CD1c-positive myeloid dendritic cell (primary cell): ENCODE results near the gene SLC27A2.
A peak's percentile ranks its signal among the peaks of the same experiment; 100 is the strongest.
"Not testable (repeated sequence)": the region's sequence is repeated elsewhere in the genome, so short reads cannot be mapped to it uniquely, and the experiment has no call there.

Experiments
- DNase-seq: peaks from one replicate; pipeline ENCODE4 v3.0.0-alpha.2; 2016; ENCODE audit errors: extremely low spot score

Gene SLC27A2

GRCh38 chr15:50181969-50182218 lies at the start of gene SLC27A2:
SLC27A2 (plus strand) TSS chr15:50182196; CDS start chr15:50182428, 232 bp downstream.
- DNase-seq: no peak

DNA sequence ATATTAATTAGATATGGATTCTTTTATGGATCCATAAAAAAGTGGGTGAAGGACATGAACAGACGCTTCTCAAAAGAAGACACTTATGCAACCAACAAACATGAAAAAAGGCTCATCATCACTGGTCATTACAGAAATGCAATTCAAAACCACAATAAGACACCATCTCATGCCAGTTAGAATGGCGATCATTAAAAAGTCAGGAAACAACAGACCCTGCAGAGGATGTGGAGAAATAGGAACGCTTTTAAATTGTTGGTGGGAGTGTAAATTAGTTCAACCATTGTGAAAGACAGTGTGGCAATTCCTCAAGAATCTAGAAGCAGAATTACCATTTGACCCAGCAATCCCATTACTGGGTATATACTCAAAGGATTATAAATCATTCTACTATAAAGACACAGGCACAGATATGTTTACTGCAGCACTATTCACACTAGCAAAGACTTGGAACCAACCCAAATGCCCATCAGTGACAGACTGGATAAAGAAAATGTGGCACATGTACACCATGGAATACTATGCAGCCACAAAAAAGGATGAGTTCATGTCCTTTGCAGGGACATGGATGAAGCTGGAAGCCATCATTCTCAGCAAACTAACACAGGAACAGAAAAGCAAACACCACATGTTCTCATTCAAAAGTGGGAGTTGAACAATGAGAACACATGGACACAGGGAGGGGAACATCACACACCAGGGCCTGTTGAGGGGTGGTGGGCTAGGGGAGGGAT lies 49.6 kb upstream of the SLC27A2 start:
- not testable (repeated sequence) for DNase-seq

GRCh38 chr15:50134524-50135024 lies 47.4 kb upstream of the SLC27A2 start:
- peak; percentile 81 for DNase-seq

- peak; percentile 27 for DNase-seq
Observed at GRCh38 chr15:50135031-50135551, 46.9 kb upstream of the SLC27A2 start.

DNA sequence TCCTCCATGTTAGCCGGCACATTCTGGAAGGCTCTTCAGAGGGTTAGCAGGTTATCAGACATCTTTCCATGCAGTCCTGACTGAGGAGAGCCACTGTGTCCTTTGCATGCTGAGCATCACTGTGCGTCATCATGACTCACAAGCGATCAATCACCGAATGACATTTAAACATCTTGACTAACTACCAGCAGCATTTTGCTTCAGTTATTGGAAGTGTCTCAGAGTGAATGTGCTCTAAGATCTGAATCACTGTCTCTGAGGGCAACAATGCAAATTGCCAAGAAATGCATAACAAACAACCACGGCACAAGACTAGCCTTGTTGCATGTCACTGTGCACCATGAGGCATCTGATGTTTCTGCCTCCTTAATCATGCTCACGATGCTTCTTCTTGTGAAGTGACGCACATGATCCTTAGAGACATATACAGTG lies 44.6 kb upstream of the SLC27A2 start:
- no peak for DNase-seq

DNA sequence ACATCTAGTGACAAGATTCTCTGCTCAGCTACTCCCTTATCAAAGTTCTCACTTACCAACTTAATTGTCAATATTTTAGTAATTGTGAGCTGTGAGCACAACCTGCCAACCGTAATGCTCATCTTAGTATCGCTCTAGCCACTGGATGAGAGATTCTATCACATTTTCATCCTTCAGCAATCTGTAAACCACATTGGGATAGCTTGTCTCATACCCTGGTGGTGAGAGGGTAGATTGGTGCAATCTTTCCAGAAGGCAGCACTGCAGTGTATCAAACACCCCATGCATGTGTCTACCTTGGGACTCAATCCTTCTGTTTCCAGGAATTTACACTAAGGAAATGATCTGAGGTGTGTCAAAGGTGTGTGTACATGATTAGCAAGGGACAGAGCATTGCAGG lies 44.1 kb upstream of the SLC27A2 start:
- no peak for DNase-seq

- DNase-seq: no peak
Observed at GRCh38 chr15:50138391-50138790, 43.6 kb upstream of the SLC27A2 start.

- no peak for DNase-seq
Observed at GRCh38 chr15:50140098-50140497, 41.9 kb upstream of the SLC27A2 start.

DNA sequence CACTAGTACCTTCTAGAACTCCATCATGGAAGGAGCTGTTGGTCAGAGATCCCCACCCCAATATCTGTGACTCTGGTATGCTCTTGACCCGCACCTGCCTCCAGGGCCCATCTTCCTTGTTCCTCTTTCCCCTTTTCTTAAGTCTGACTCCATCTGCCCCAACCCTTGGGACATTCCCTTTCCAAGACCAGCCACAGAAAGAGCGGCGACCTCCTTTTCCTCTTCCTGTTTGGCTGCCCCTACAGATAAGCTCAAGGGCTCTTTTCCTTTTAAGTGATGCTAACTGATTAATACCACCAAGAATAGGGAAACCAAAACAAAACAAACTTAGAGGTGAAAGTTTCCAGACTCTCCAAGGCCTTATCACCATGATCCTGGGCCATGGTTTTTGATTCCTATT lies 41.0 kb upstream of the SLC27A2 start:
- DNase-seq: no peak

DNA sequence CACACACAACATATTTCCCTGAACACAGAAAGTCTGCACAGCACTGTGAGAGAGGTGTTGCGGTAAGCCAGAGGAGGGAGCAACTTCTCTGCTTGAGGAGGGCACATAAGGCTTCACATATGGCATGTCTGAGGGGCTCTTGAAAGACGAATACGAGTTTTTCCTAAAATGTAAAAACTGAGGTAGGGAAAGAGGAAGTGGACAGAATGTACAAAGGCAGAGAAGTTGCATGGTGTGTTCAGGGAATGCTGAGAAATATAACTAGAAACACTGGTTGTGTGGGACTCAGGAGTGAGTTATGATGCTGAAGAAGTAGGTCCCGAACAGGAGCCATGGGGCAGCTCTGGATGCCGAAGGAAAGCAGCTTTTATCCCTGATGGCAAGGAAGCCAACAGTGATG lies 40.1 kb upstream of the SLC27A2 start:
- peak; percentile 18 for DNase-seq

DNA sequence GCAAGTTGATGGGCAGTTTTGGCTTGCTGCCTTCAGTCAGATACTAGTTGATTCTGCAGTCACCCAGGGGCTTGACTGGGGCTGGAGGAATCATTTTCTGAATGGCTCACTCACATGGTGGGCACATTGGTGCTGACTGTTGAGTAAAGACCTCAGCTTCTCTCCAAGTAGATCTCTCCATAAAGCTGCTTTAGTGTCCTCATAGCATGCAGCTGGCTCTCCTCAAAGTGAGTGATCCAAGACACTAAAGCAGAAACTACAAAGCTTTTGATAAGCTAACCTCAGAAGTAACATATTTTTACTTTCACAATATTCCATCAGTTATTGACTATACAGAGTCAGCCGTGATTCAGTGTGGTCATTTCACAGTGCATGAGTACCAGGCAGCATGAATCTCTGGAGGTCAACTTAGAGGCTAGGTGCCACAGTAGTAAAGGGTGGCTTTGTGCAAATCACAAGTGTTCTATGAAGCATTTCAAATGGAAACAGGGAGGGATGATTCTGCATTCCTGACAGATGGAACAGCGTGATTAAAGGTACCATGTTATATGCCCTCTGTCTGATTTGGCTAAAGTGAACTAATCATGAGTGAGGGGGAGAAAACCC lies 38.6 kb upstream of the SLC27A2 start:
- no peak for DNase-seq

- DNase-seq: peak; percentile 37
Observed at GRCh38 chr15:50144341-50145120, 37.5 kb upstream of the SLC27A2 start.

DNA sequence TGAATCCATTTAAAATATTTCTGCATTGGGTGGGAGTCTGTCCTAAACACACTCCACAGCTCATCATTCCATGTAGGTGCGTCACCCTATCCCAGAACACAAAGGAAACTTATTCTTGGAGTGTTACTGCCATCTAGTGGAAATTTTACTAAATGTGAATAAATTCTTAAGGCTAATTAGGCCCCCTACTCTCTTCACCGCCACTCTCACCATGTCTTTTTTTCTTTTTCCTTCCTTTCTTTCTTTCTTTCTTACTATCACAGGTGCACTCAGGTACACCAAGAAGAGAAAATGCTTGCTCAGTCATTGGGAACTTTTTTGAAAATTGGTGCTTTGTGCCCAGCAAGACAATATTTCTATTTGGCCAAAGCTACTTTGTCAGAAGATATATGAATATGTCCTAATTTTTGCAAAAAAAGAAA lies 36.5 kb upstream of the SLC27A2 start:
- DNase-seq: peak; percentile 76

DNA sequence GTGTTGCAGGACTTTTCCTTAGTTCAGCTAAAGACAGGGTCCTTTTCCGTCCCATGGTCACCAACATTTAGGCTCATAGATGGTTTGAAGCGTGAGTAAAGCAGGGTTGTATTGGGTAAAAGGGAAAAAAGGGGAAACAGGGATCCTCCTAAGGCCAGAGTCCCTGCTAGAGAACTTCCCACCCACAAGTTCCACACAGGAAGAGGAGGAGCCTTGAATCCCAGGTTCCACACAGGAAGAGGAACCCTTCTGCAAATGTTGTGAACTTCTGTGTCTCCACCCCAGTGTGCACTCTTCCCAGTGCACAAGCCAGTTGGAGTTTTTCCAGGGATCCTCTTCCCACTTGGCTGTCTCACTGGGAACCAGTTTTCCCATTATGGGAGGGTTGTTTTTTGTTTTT lies 35.4 kb upstream of the SLC27A2 start:
- peak; percentile 69 for DNase-seq

GRCh38 chr15:50148362-50148963 lies 33.5 kb upstream of the SLC27A2 start:
- DNase-seq: no peak

GRCh38 chr15:50149090-50149489 lies 32.9 kb upstream of the SLC27A2 start:
- no peak for DNase-seq

DNA sequence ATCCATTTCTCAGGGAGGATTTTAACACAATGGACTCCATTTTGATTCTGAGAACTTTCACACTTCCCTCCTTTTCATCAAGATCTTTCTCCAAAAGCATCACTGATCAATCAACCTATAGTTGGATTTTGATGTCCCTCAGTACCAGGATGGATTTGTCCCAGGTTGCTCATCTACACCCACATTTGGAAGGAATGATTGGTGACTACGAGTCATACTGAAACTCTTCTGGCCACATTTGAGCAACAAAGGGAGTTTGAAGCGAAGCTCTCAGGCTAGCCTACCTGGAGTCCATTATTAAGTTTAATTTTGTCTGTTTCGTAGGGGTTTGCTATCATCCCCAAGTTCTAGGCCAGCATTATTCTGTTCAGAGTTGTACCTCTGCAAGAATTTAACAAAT lies 31.6 kb upstream of the SLC27A2 start:
- DNase-seq: no peak

DNA sequence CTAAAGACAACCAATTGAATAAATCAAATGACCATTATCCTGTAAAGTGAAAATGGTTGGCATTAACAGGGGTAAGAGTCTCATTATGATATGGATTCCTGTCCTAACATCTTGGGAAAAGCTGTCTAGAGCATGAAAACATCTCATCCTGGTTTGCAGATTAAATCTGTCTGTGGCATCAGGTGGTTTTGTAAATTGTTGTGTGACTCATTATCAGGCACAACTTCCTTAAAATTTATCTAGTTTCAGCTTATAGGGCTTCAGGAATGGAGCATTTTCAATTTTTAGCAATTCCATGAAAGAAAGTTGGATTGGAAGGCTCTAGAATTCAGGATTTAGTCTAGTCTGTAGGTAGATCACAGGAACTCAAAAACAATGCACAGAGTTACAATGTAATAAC lies 31.1 kb upstream of the SLC27A2 start:
- DNase-seq: no peak

- DNase-seq: no peak
Observed at GRCh38 chr15:50151476-50151875, 30.5 kb upstream of the SLC27A2 start.

DNA sequence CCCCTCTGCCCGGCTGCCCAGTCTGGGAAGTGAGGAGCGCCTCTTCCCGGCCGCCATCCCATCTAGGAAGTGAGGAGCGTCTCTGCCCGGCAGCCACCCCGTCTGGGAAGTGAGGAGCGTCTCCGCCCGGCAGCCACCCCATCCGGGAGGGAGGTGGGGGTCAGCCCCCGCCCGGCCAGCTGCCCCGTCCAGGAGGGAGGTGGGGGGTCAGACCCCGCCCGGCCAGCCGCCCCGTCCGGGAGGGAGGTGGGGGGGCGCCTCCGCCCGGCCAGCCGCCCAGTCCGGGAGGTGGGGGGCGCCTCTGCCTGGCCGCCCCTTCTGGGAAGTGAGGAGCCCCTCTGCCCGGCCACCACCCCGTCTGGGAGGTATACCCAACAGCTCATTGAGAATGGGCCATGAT lies 23.8 kb upstream of the SLC27A2 start:
- DNase-seq: not testable (repeated sequence)

GRCh38 chr15:50162969-50163718 lies 18.9 kb upstream of the SLC27A2 start:
- no peak for DNase-seq
